ENCODE results near the gene PRKAB1.

Gene PRKAB1

DNA sequence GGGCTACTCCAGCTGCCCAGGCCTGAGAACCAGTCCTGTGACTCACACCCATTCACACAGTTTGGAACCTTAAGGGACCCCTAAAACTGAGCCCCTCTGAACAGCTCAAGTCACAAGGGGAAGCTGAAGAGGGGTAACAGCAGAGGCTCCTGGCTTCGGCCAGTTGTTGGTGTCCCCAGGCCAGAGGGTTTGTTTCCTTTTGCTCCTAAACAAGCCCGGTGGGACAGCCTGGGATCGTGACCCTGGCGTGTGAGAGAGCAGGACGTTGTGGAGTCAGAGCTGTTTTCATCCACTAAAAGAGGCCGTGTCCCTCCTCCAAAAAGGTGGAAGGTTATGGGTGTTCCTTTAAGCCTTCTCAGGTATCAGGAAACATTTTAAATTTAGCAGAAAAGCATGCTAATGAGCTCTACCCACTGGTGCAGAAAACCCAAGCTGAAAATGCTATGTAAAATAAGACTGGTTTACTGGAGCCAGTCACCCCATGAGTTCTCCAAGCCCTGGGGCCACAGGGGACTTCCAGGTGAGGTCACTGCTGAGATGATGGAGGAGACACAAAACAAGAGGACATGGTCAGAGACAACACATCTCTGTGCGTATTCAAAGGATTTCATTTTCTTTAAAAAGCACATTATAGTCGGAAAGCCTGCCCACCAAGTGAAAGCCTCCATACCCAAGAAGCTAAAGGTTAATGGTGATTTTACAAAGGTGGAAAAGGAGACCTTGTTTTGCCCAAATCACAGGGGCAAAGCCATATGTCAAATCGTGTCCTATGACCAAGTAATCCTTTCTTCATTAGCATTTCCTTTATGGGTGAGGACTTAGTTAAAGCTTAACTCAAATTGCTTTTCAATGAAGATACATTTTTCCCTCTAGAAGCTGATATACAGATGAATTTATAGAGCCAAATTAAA is 14.1 kb downstream of the PRKAB1 start:
- H3K4me1 ChIP-seq (ENCODE audit: low read length), result peaks cover 22% of the 10 kb centered on the region
- H3K36me3 ChIP-seq (replicated peaks; ENCODE audit: low read depth, low read length), result peaks cover 54% of the 10 kb centered on the region
- H3K79me2 ChIP-seq (ENCODE audit: low read length), result no peaks in the 10 kb centered on the region
- peak overlapping the region; percentile 36 for H3K4me3 ChIP-seq (ENCODE audit: low read length)
- H3K9me3 ChIP-seq (ENCODE audit: insufficient read depth, low read length), result no peaks in the 10 kb centered on the region
- peak overlapping the region; percentile 57 for H3K4me2 ChIP-seq (ENCODE audit: low read length)
- peak overlapping the region; percentile 21; the same call in 1 of the 2 replicates for H3K9ac ChIP-seq (ENCODE audit: low read length)
- no peaks in the 10 kb centered on the region for H3K27me3 ChIP-seq (ENCODE audit: low read depth, low read length)
- no peaks in the 10 kb centered on the region for H4K20me1 ChIP-seq (ENCODE audit: insufficient read depth, low read length)
- TF ChIP-seq, protein P1, sequence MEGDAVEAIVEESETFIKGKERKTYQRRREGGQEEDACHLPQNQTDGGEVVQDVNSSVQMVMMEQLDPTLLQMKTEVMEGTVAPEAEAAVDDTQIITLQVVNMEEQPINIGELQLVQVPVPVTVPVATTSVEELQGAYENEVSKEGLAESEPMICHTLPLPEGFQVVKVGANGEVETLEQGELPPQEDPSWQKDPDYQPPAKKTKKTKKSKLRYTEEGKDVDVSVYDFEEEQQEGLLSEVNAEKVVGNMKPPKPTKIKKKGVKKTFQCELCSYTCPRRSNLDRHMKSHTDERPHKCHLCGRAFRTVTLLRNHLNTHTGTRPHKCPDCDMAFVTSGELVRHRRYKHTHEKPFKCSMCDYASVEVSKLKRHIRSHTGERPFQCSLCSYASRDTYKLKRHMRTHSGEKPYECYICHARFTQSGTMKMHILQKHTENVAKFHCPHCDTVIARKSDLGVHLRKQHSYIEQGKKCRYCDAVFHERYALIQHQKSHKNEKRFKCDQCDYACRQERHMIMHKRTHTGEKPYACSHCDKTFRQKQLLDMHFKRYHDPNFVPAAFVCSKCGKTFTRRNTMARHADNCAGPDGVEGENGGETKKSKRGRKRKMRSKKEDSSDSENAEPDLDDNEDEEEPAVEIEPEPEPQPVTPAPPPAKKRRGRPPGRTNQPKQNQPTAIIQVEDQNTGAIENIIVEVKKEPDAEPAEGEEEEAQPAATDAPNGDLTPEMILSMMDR (IDR thresholded peaks at IDR 0.05; ENCODE audit: low read depth, low read length), result no peak
- no peak for TF ChIP-seq EZH2phosphoT487 (IDR thresholded peaks at IDR 0.05; ENCODE audit: low read depth)
- peak overlapping the region; percentile 70 for H3K27ac ChIP-seq (ENCODE audit: low read length)
- H2AFZ ChIP-seq (ENCODE audit: low read depth, low read length), result no peak overlapping the region

DNA sequence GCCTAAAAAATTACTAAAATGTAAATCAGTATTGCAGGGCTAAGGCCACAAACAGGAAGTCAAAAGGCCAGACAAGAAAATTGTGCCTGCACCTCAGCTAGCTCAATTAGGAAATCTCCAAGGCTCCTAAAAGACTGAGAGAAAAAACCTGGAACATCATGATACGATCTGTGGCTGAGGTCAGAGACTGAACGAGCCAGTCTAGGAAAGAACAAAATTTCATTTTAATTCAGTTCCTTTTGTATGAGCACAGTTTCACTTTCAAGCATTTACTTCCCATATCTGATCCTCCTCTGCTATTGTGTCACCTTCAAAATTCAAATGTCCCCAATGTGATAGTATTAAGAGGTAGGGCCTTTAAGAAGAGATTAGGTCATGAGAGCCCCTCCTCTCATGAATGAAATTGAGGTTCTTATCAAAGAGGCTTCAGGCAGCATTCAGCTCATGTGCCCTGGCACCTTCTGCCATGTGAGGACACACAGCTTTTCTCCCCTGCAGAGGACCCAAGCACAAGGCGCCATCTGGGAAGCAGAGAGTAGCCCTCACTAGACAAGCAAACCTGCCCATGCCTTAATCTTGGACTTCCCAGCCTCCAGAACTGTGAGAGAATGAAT is 14.8 kb downstream of the PRKAB1 start:
- Histone ChIP-seq H3K9ac (ENCODE audit: low read length) (peak overlapping the region; percentile 21; the same call in 1 of the 2 replicates), H3K4me3 (ENCODE audit: low read length) (peak overlapping the region; percentile 36), H3K36me3 (replicated peaks; ENCODE audit: low read depth, low read length) (peaks cover 48% of the 10 kb centered on the region), H3K27me3 (ENCODE audit: low read depth, low read length) (no peaks in the 10 kb centered on the region), H4K20me1 (ENCODE audit: insufficient read depth, low read length) (no peaks in the 10 kb centered on the region), H3K4me1 (ENCODE audit: low read length) (peaks cover 22% of the 10 kb centered on the region), H3K27ac (ENCODE audit: low read length) (peak overlapping the region; percentile 70), H2AFZ (ENCODE audit: low read depth, low read length) (no peak overlapping the region), H3K4me2 (ENCODE audit: low read length) (peak overlapping the region; percentile 57), H3K9me3 (ENCODE audit: insufficient read depth, low read length) (no peaks in the 10 kb centered on the region), H3K79me2 (ENCODE audit: low read length) (no peaks in the 10 kb centered on the region)
- TF ChIP-seq EZH2phosphoT487 (IDR thresholded peaks at IDR 0.05; ENCODE audit: low read depth), result no peak
- TF ChIP-seq, protein P1 (IDR thresholded peaks at IDR 0.05; ENCODE audit: low read depth, low read length), result no peak

DNA sequence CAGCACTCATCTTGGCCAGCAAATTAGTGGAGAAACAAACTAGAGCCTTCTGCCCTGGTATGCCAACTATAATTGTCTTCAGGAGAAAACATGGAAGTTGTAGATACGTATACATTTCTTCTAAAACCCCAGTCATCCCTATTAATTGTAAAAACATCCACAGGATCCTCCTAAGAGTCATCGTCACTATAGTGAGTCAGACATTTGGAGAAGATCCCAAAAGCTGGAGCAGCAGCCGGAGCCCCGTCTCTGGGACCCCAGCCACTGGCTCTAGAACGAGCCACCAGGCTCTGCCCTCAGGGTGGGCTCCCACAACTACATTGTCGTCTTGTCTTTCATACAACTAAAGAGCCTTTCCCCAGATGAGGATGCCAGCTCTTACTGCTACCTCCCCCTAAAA is 15.5 kb downstream of the PRKAB1 start:
- Histone ChIP-seq H4K20me1 (ENCODE audit: insufficient read depth, low read length) (no peaks in the 10 kb centered on the region), H3K36me3 (replicated peaks; ENCODE audit: low read depth, low read length) (peaks cover 42% of the 10 kb centered on the region), H2AFZ (ENCODE audit: low read depth, low read length) (no peak overlapping the region), H3K27me3 (ENCODE audit: low read depth, low read length) (no peaks in the 10 kb centered on the region), H3K79me2 (ENCODE audit: low read length) (no peaks in the 10 kb centered on the region), H3K4me3 (ENCODE audit: low read length) (no peak overlapping the region), H3K4me2 (ENCODE audit: low read length) (no peak overlapping the region), H3K9me3 (ENCODE audit: insufficient read depth, low read length) (no peaks in the 10 kb centered on the region), H3K4me1 (ENCODE audit: low read length) (peaks cover 22% of the 10 kb centered on the region), H3K9ac (ENCODE audit: low read length) (no peak overlapping the region), H3K27ac (ENCODE audit: low read length) (peak overlapping the region; percentile 70)
- TF ChIP-seq, protein P1 (IDR thresholded peaks at IDR 0.05; ENCODE audit: low read depth, low read length), result no peak
- TF ChIP-seq EZH2phosphoT487 (IDR thresholded peaks at IDR 0.05; ENCODE audit: low read depth), result no peak

DNA sequence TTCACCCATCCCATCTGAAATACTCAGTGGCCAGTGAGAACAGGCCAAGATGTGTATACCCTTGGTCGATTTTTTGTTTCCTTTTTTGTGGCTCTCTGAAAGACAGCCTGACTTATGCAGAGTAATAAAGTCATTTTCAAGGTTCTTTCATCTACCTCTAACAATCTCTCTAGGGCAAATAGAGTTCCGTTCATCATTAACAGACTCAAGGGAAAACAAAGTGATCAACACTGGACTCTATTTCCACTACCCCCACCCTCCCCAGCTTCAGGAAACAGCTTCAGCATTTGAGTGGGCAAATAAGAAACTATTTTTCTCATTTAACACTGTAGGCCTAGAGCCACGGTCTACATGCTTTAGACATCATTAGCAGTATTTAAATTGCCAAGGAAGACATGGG is 15.9 kb downstream of the PRKAB1 start:
- H4K20me1 ChIP-seq (ENCODE audit: insufficient read depth, low read length), result no peaks in the 10 kb centered on the region
- H2AFZ ChIP-seq (ENCODE audit: low read depth, low read length), result no peak overlapping the region
- no peak overlapping the region for H3K4me2 ChIP-seq (ENCODE audit: low read length)
- H3K27me3 ChIP-seq (ENCODE audit: low read depth, low read length), result no peaks in the 10 kb centered on the region
- H3K9me3 ChIP-seq (ENCODE audit: insufficient read depth, low read length), result no peaks in the 10 kb centered on the region
- TF ChIP-seq, protein P1 (IDR thresholded peaks at IDR 0.05; ENCODE audit: low read depth, low read length), result no peak
- TF ChIP-seq EZH2phosphoT487 (IDR thresholded peaks at IDR 0.05; ENCODE audit: low read depth), result no peak
- no peaks in the 10 kb centered on the region for H3K79me2 ChIP-seq (ENCODE audit: low read length)
- no peak overlapping the region for H3K27ac ChIP-seq (ENCODE audit: low read length)
- H3K4me3 ChIP-seq (ENCODE audit: low read length), result no peak overlapping the region
- H3K9ac ChIP-seq (ENCODE audit: low read length), result no peak overlapping the region
- H3K36me3 ChIP-seq (replicated peaks; ENCODE audit: low read depth, low read length), result peaks cover 39% of the 10 kb centered on the region
- H3K4me1 ChIP-seq (ENCODE audit: low read length), result peaks cover 22% of the 10 kb centered on the region

Data from OCI-LY3 (cell line).